GM21447 (cell line): ENCODE results near the gene CCDC33.
A peak's percentile ranks its signal among the peaks of the same experiment; 100 is the strongest.

Experiments
- ATAC-seq: cut with Tn5 transposase; IDR thresholded peaks from one replicate; pipeline ENCODE4 v1.9.1; 2021; ENCODE audit not compliant: unreplicated experiment

Gene CCDC33

GRCh38 chr15:74377831-74378766, 142.0 kb downstream of the CCDC33 start:
- ATAC-seq: no peak

GRCh38 chr15:74378848-74379247, 142.7 kb downstream of the CCDC33 start:
- ATAC-seq: no peak

- ATAC-seq: no peak
Measured at GRCh38 chr15:74380361-74381189, 144.4 kb downstream of the CCDC33 start.

- no peak for ATAC-seq
Measured at GRCh38 chr15:74381190-74381453, 145.0 kb downstream of the CCDC33 start.

GRCh38 chr15:74381481-74381880, 145.4 kb downstream of the CCDC33 start:
- ATAC-seq: no peak

GRCh38 chr15:74382004-74382816, 146.1 kb downstream of the CCDC33 start:
- no peak for ATAC-seq

- ATAC-seq: peak; percentile 0
Measured at GRCh38 chr15:74383286-74383685, 147.2 kb downstream of the CCDC33 start.

- ATAC-seq: peak; percentile 45
Measured at GRCh38 chr15:74383695-74384565, 147.8 kb downstream of the CCDC33 start.

GRCh38 chr15:74384566-74384880, 148.4 kb downstream of the CCDC33 start:
- ATAC-seq: no peak

- peak; percentile 51 for ATAC-seq
Measured at GRCh38 chr15:74384881-74385643, 148.9 kb downstream of the CCDC33 start.

GRCh38 chr15:74385733-74386132, 149.6 kb downstream of the CCDC33 start:
- ATAC-seq: no peak
